DOHH2 (cell line): ENCODE data around the gene SCG3.

Source experiments
- CTCF ChIP-seq: fragments of 200-600 bp; sonication (generic); IDR thresholded peaks from one replicate; pipeline ENCODE4 v1.5.1; 2014; ENCODE audit warnings: antibody characterized with exemption, mild to moderate bottlenecking, low read depth, low read length; ENCODE audit not compliant: poor library complexity, severe bottlenecking
- EZH2phosphoT487 ChIP-seq: fragments of 200-600 bp; sonication (generic); IDR thresholded peaks from 2 replicates; pipeline ENCODE4 v1.6.1; 2017; ENCODE audit warnings: borderline replicate concordance, mild to moderate bottlenecking, antibody characterized with exemption, low read length, moderate library complexity, mixed read lengths

DNA sequence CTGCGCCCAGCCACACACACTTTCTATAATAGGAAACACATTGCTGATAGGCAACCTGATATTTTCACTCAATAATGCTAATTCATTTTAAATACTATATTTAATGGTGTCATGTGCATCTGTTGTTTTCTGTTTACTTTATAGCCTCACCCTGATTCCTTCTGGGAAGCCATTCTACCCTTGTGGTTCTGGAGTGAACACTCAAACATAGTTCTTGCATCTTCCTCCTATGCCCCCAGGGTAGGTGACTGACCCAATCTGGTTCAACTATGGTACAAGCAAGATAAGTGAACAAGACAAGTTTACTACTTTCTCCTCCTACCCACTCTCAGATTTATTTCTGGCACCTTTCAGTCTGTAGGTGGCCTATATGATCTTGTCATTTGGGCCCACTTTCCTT lies 4.3 kb upstream of the SCG3 start:
- TF ChIP-seq CTCF (no peak), EZH2phosphoT487 (no peak)
